Measurements from ENCODE around the gene SLIRP. TPM values are rescaled to one million over a fixed set of nuclear protein-coding genes. Genes with fewer than 3 reads are reported as not detected.

SLIRP gene
- total RNA-seq, 1 donor, result 81.4 TPM

GRCh38 chr14:77681196-77682157 lies 26.4 kb upstream of the SLIRP start:
- no peaks in the 10 kb centered on the region for H3K9me3 ChIP-seq (ENCODE audit: low read depth, low read length)
- no peak overlapping the region for H3K27ac ChIP-seq (ENCODE audit: low read depth, low read length)
- no peaks in the 10 kb centered on the region for H3K79me2 ChIP-seq (ENCODE audit: insufficient read depth, low read length)
- no peak overlapping the region for H3K4me2 ChIP-seq (ENCODE audit: insufficient read depth, low read length)
- H3K27me3 ChIP-seq (ENCODE audit: insufficient read depth, low read length), result no peaks in the 10 kb centered on the region
- H4K20me1 ChIP-seq (ENCODE audit: insufficient read depth, low read length), result no peaks in the 10 kb centered on the region
- DNase-seq (ENCODE audit: insufficient read length, low spot score, missing footprints), result no peak
- H3K4me1 ChIP-seq (ENCODE audit: insufficient read depth, low read length), result peaks cover 8% of the 10 kb centered on the region
- H2AFZ ChIP-seq (ENCODE audit: low read length), result no peak overlapping the region
- peaks cover 14% of the 10 kb centered on the region for H3K36me3 ChIP-seq (ENCODE audit: insufficient read depth, low read length)
- TF ChIP-seq CTCF (IDR thresholded peaks at IDR 0.05; ENCODE audit: extremely low read depth, low read depth, low read length), result no peak
- H3K4me3 ChIP-seq (ENCODE audit: insufficient read depth, low read length), result no peak overlapping the region

- DNase-seq (ENCODE audit: insufficient read length, low spot score, missing footprints), result no peak
- Histone ChIP-seq H3K9me3 (ENCODE audit: low read depth, low read length) (no peaks in the 10 kb centered on the region), H3K79me2 (ENCODE audit: insufficient read depth, low read length) (no peaks in the 10 kb centered on the region), H3K4me2 (ENCODE audit: insufficient read depth, low read length) (no peak overlapping the region), H3K4me1 (ENCODE audit: insufficient read depth, low read length) (peaks cover 8% of the 10 kb centered on the region), H2AFZ (ENCODE audit: low read length) (no peak overlapping the region), H4K20me1 (ENCODE audit: insufficient read depth, low read length) (no peaks in the 10 kb centered on the region), H3K27me3 (ENCODE audit: insufficient read depth, low read length) (no peaks in the 10 kb centered on the region), H3K27ac (ENCODE audit: low read depth, low read length) (no peak overlapping the region), H3K36me3 (ENCODE audit: insufficient read depth, low read length) (peaks cover 14% of the 10 kb centered on the region), H3K4me3 (ENCODE audit: insufficient read depth, low read length) (no peak overlapping the region)
- no peak for TF ChIP-seq CTCF (IDR thresholded peaks at IDR 0.05; ENCODE audit: extremely low read depth, low read depth, low read length)
These were observed 25.7 kb upstream of the SLIRP start for GRCh38 chr14:77682158-77682553.

- no peaks in the 10 kb centered on the region for H3K79me2 ChIP-seq (ENCODE audit: insufficient read depth, low read length)
- no peaks in the 10 kb centered on the region for H3K27me3 ChIP-seq (ENCODE audit: insufficient read depth, low read length)
- H3K36me3 ChIP-seq (ENCODE audit: insufficient read depth, low read length), result peaks cover 34% of the 10 kb centered on the region
- no peak overlapping the region for H3K4me2 ChIP-seq (ENCODE audit: insufficient read depth, low read length)
- TF ChIP-seq CTCF (IDR thresholded peaks at IDR 0.05; ENCODE audit: extremely low read depth, low read depth, low read length), result no peak
- no peaks in the 10 kb centered on the region for H4K20me1 ChIP-seq (ENCODE audit: insufficient read depth, low read length)
- H3K4me3 ChIP-seq (ENCODE audit: insufficient read depth, low read length), result no peak overlapping the region
- no peak for DNase-seq (ENCODE audit: insufficient read length, low spot score, missing footprints)
- no peaks in the 10 kb centered on the region for H3K4me1 ChIP-seq (ENCODE audit: insufficient read depth, low read length)
- no peak overlapping the region for H3K27ac ChIP-seq (ENCODE audit: low read depth, low read length)
- no peak overlapping the region for H2AFZ ChIP-seq (ENCODE audit: low read length)
- no peaks in the 10 kb centered on the region for H3K9me3 ChIP-seq (ENCODE audit: low read depth, low read length)
These were observed 16.6 kb upstream of the SLIRP start for GRCh38 chr14:77691259-77691658.

- H3K9me3 ChIP-seq (ENCODE audit: low read depth, low read length), result no peaks in the 10 kb centered on the region
- peaks cover 39% of the 10 kb centered on the region for H3K36me3 ChIP-seq (ENCODE audit: insufficient read depth, low read length)
- H3K27me3 ChIP-seq (ENCODE audit: insufficient read depth, low read length), result no peaks in the 10 kb centered on the region
- H2AFZ ChIP-seq (ENCODE audit: low read length), result peak overlapping the region; percentile 94
- H3K27ac ChIP-seq (ENCODE audit: low read depth, low read length), result peak overlapping the region; percentile 80
- peak; percentile 61 for TF ChIP-seq CTCF (IDR thresholded peaks at IDR 0.05; ENCODE audit: extremely low read depth, low read depth, low read length)
- peaks cover 72% of the 10 kb centered on the region for H3K79me2 ChIP-seq (ENCODE audit: insufficient read depth, low read length)
- peaks cover 23% of the 10 kb centered on the region for H4K20me1 ChIP-seq (ENCODE audit: insufficient read depth, low read length)
- H3K4me2 ChIP-seq (ENCODE audit: insufficient read depth, low read length), result peak overlapping the region; percentile 97
- DNase-seq (ENCODE audit: insufficient read length, low spot score, missing footprints), result peak; percentile 83
- peaks cover 20% of the 10 kb centered on the region for H3K4me1 ChIP-seq (ENCODE audit: insufficient read depth, low read length)
- peak overlapping the region; percentile 94 for H3K4me3 ChIP-seq (ENCODE audit: insufficient read depth, low read length)
These were observed 564 bp upstream of the SLIRP start for GRCh38 chr14:77707355-77707723.

Data from osteoblast (primary cell).